D721Med (cell line): ENCODE data around the gene AK1.

Experiments used
- DNase-seq: peaks from one replicate; pipeline ENCODE4 v3.0.0; 2011; ENCODE audit warnings: low spot score; ENCODE audit not compliant: insufficient read length
- FAIRE-seq: peaks from 2 replicates; lab custom pipeline; 2011; peaks lifted over from hg19 to GRCh38; lab: Jason Lieb, UNC
- CTCF ChIP-seq: IDR thresholded peaks from 2 replicates; pipeline ENCODE4 v1.5.1; 2012; ENCODE audit warnings: mild to moderate bottlenecking, control low read depth; ENCODE audit not compliant: insufficient read depth; ENCODE audit errors: missing control alignments

AK1 gene

GRCh38 chr9:127869310-127870152 is 7.9 kb downstream of the AK1 start:
- no peak for FAIRE-seq
- TF ChIP-seq CTCF, result peak; percentile 83

GRCh38 chr9:127868278-127868902 is 9.1 kb downstream of the AK1 start:
- no peak for DNase-seq
- no peak for FAIRE-seq
- TF ChIP-seq CTCF, result no peak

More at GRCh38 chr9:127869310-127870152, 7.9 kb downstream of the AK1 start:
- DNase-seq, result peak; percentile 98

GRCh38 chr9:127867356-127868277 is 9.9 kb downstream of the AK1 start:
- TF ChIP-seq CTCF, result no peak
- DNase-seq, result no peak
- no peak for FAIRE-seq

- FAIRE-seq (no peak), DNase-seq (no peak)
- TF ChIP-seq CTCF, result no peak
These were observed 10.9 kb downstream of the AK1 start for GRCh38 chr9:127866535-127866934.

- no peak for DNase-seq
- TF ChIP-seq CTCF, result no peak
- FAIRE-seq, result no peak
These were observed 11.6 kb downstream of the AK1 start for GRCh38 chr9:127865645-127866464.

- no peak for DNase-seq
- FAIRE-seq, result no peak
- no peak for TF ChIP-seq CTCF
These were observed 14.3 kb downstream of the AK1 start for GRCh38 chr9:127863191-127863621.
